ENCODE data around the gene COL20A1. TPM values are rescaled to one million over a fixed set of nuclear protein-coding genes. Genes with fewer than 3 reads are reported as not detected.

Gene COL20A1
- total and polyA plus RNA-seq, 2 donors (not counting 1 experiment from before 2014, with no cell fraction given), result not detected

DNA sequence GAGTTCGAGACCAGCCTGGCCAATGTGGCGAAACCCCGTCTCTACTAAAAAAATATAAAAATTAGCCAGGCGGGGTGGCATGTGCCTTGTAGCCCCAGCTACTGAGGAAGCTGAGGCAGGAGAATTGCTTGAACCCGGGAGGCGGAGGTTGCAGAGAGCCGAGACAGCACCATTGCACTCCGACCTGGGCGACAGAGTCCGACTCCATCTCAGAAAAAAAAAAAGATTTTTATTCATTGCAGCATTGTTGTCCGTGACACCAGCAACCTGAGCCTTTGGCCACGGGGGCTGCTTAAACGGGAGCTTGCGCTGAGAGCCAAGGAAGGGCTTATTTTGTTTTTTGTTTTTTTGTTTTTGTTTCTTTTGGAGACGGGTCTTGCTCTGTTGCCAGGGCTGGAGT lies 13.1 kb upstream of the COL20A1 start:
- Histone ChIP-seq H3K36me3 (ENCODE audit: control insufficient read depth, insufficient read depth, low read length) (peaks cover 44% of the 10 kb centered on the region), H3K4me1 (ENCODE audit: control insufficient read depth, extremely low read depth, insufficient read depth, low read length) (no peaks in the 10 kb centered on the region), H3K9me3 (ENCODE audit: control insufficient read depth, insufficient read depth, low read depth, low read length) (no peaks in the 10 kb centered on the region), H3K4me3 (replicated peaks in 1 of 4; ENCODE audit: control extremely low read depth in 1 of 4, insufficient read depth in 1 of 4, low read depth in 3 of 4, low read length in 4 of 4) (no peak overlapping the region), H4K20me1 (ENCODE audit: control insufficient read depth, extremely low read depth, insufficient read depth, low read length) (no peaks in the 10 kb centered on the region), H3K27ac (ENCODE audit: insufficient read depth, low read length) (no peak overlapping the region), H2AFZ (ENCODE audit: low read length) (no peak overlapping the region), H3K27me3 (ENCODE audit: control insufficient read depth, insufficient read depth, low read length) (no peaks in the 10 kb centered on the region), H3K4me2 (ENCODE audit: extremely low read depth, insufficient read depth, low read length) (no peak overlapping the region), H3K79me2 (ENCODE audit: control insufficient read depth, insufficient read depth, low read length) (peaks cover 30% of the 10 kb centered on the region), H3K9ac (ENCODE audit: insufficient read depth, low read length) (no peak overlapping the region)
- TF ChIP-seq EZH2 (IDR thresholded peaks at IDR 0.05; ENCODE audit: low read length, missing control alignments), result no peak
- TF ChIP-seq, protein P1, sequence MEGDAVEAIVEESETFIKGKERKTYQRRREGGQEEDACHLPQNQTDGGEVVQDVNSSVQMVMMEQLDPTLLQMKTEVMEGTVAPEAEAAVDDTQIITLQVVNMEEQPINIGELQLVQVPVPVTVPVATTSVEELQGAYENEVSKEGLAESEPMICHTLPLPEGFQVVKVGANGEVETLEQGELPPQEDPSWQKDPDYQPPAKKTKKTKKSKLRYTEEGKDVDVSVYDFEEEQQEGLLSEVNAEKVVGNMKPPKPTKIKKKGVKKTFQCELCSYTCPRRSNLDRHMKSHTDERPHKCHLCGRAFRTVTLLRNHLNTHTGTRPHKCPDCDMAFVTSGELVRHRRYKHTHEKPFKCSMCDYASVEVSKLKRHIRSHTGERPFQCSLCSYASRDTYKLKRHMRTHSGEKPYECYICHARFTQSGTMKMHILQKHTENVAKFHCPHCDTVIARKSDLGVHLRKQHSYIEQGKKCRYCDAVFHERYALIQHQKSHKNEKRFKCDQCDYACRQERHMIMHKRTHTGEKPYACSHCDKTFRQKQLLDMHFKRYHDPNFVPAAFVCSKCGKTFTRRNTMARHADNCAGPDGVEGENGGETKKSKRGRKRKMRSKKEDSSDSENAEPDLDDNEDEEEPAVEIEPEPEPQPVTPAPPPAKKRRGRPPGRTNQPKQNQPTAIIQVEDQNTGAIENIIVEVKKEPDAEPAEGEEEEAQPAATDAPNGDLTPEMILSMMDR (conservative IDR thresholded peaks at IDR 0.05 in 1 of 2, IDR thresholded peaks at IDR 0.05 in 1 of 2; ENCODE audit: low read depth in 1 of 2, low read length in 2 of 2), result no peak
- no peak for DNase-seq (ENCODE audit: low read depth in 2 of 2)

GRCh38 chr20:63280371-63280770 lies 12.6 kb upstream of the COL20A1 start:
- Histone ChIP-seq H3K9ac (ENCODE audit: insufficient read depth, low read length) (no peak overlapping the region), H3K4me3 (replicated peaks in 1 of 4; ENCODE audit: control extremely low read depth in 1 of 4, insufficient read depth in 1 of 4, low read depth in 3 of 4, low read length in 4 of 4) (no peak overlapping the region), H3K36me3 (ENCODE audit: control insufficient read depth, insufficient read depth, low read length) (peaks cover 41% of the 10 kb centered on the region), H2AFZ (ENCODE audit: low read length) (no peak overlapping the region), H3K27ac (ENCODE audit: insufficient read depth, low read length) (no peak overlapping the region), H4K20me1 (ENCODE audit: control insufficient read depth, extremely low read depth, insufficient read depth, low read length) (no peaks in the 10 kb centered on the region), H3K79me2 (ENCODE audit: control insufficient read depth, insufficient read depth, low read length) (peaks cover 26% of the 10 kb centered on the region), H3K9me3 (ENCODE audit: control insufficient read depth, insufficient read depth, low read depth, low read length) (no peaks in the 10 kb centered on the region), H3K4me2 (ENCODE audit: extremely low read depth, insufficient read depth, low read length) (no peak overlapping the region), H3K27me3 (ENCODE audit: control insufficient read depth, insufficient read depth, low read length) (no peaks in the 10 kb centered on the region), H3K4me1 (ENCODE audit: control insufficient read depth, extremely low read depth, insufficient read depth, low read length) (no peaks in the 10 kb centered on the region)
- DNase-seq (ENCODE audit: low read depth in 2 of 2), result no peak
- TF ChIP-seq EZH2 (IDR thresholded peaks at IDR 0.05; ENCODE audit: low read length, missing control alignments), result no peak
- TF ChIP-seq, protein P1 (conservative IDR thresholded peaks at IDR 0.05 in 1 of 2, IDR thresholded peaks at IDR 0.05 in 1 of 2; ENCODE audit: low read depth in 1 of 2, low read length in 2 of 2), result no peak

- H3K27me3 ChIP-seq (ENCODE audit: control insufficient read depth, insufficient read depth, low read length), result no peaks in the 10 kb centered on the region
- no peak overlapping the region for H3K4me3 ChIP-seq (replicated peaks in 1 of 4; ENCODE audit: control extremely low read depth in 1 of 4, insufficient read depth in 1 of 4, low read depth in 3 of 4, low read length in 4 of 4)
- no peak for DNase-seq (ENCODE audit: low read depth in 2 of 2)
- no peaks in the 10 kb centered on the region for H4K20me1 ChIP-seq (ENCODE audit: control insufficient read depth, extremely low read depth, insufficient read depth, low read length)
- H2AFZ ChIP-seq (ENCODE audit: low read length), result no peak overlapping the region
- no peaks in the 10 kb centered on the region for H3K9me3 ChIP-seq (ENCODE audit: control insufficient read depth, insufficient read depth, low read depth, low read length)
- no peak overlapping the region for H3K9ac ChIP-seq (ENCODE audit: insufficient read depth, low read length)
- no peaks in the 10 kb centered on the region for H3K4me1 ChIP-seq (ENCODE audit: control insufficient read depth, extremely low read depth, insufficient read depth, low read length)
- no peak overlapping the region for H3K27ac ChIP-seq (ENCODE audit: insufficient read depth, low read length)
- no peak for TF ChIP-seq EZH2 (IDR thresholded peaks at IDR 0.05; ENCODE audit: low read length, missing control alignments)
- TF ChIP-seq, protein P1 (conservative IDR thresholded peaks at IDR 0.05 in 1 of 2, IDR thresholded peaks at IDR 0.05 in 1 of 2; ENCODE audit: low read depth in 1 of 2, low read length in 2 of 2), result peak in 1 of 2 donors; percentile 29
- peaks cover 42% of the 10 kb centered on the region for H3K36me3 ChIP-seq (ENCODE audit: control insufficient read depth, insufficient read depth, low read length)
- H3K4me2 ChIP-seq (ENCODE audit: extremely low read depth, insufficient read depth, low read length), result no peak overlapping the region
- H3K79me2 ChIP-seq (ENCODE audit: control insufficient read depth, insufficient read depth, low read length), result peaks cover 19% of the 10 kb centered on the region
Observed at GRCh38 chr20:63280929-63281545, 11.9 kb upstream of the COL20A1 start.

Data from fibroblast of lung (primary cell).